Esophagus mucosa (tissue), 1 donor: ENCODE data around the gene FERMT3. TPM values are rescaled to one million over a fixed set of nuclear protein-coding genes. Genes with fewer than 3 reads are reported as not detected.

Source experiments
- ATAC-seq: fragments of 200-7000 bp; cut with Tn5 transposase; one replicate; pipeline ENCODE4 v1.9.1; 2020
- total RNA-seq: library from RNA; stranded (reverse); gene quantifications from one replicate; pipeline ENCODE4 v1.2.4, GENCODE V29; 2023
- donor health status: DM: yes; HTN: yes; CAD: no.

The FERMT3 gene
- total RNA-seq, 1 donor from 2014 or later, result 2.4 TPM

- no peak for ATAC-seq
Observed at GRCh38 chr11:64222651-64223000, 16.1 kb downstream of the FERMT3 start.

- no peak for ATAC-seq
Observed at GRCh38 chr11:64223001-64223651, 16.6 kb downstream of the FERMT3 start.

GRCh38 chr11:64224151-64224890 is 17.8 kb downstream of the FERMT3 start:
- no peak for ATAC-seq

DNA sequence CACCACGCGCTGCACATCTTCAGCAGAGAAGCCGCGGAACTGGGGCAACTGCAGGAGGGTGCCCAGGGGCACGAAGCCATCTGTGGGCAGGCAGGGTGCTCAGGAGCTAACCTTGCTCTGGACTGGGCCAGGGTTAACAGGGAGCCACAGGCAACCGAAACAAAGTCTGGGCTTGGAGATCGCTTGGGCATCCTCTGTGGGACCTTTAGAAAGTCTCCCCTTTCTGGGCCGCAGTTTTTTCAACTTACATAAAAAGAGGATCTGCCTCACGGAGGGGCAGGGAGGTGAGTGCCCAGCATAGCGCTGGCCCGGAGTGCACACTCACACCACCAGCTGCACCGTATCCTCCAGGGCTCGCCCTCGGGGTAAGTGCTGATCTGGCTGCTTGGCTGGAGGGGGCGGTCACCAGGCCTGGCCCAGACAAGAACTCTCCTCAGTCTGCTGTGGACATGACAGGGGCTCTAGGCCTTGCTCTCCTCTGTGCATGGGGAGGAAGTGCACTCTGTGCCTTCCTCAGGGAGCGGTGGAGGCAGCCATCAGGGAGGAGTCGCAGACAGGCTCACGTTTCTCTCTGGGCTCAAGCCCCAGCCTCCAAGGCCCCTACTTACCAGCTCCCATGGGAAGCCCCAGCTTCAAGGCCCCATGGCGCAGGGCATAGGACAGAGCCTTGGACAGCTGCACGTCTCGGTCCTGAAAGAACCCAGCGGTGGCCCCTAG is 18.5 kb downstream of the FERMT3 start:
- ATAC-seq, result peak; percentile 0

DNA sequence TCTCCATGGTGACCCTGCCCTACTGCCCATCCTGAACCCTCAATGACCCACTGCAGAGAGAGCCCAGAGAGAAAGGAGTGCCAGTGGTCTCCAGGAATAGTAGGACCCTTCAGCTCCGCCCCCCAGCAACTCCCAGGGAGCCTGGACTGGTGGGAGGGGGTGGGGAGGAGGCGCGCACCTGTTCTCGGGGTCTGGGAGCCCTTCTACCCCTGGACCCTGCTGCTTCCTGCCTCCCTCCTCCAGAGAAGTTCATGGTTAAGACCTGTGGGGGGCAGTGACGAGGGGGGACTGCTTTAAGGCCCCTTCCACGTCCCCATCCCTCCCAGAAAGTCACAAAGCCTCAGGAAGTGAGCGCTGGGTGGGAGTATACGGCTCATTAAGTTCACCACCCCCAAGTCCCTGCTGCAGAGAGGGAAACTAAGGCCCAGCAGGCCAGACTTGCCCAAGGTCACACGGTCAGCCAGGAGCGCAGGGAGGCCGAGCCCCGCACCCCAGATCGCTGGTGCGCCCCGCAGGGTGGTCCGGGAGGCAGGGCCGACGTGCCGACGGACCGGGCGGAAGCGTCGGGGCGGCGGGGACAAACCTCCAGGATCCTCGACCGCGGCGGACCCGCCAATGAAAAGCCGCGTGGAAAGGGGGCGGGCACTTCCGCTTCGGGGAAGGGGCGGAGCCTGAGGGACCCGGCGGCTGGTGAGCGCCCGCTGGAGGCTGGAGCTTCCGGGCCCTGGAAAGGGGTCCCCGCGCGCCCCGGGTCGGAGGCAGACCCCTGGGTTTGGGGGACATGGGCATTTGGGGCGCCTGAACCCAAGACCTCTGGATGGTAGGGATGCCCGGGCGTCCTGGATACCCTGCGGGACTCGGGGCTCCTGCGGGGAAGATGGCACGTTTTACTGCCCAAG is 19.3 kb downstream of the FERMT3 start, which contains the start of the genes NUDT22 and TRPT1:
NUDT22 (plus strand) TSS at position 667 of the 899 bp plus-strand sequence. CDS start 379 bp downstream, outside the sequence.
TRPT1 (minus strand) TSS at position 579 of the 899 bp plus-strand sequence; CDS start at position 253, 326 bp downstream.
- ATAC-seq, result peak; percentile 74

- peak; percentile 26 for ATAC-seq
Observed at GRCh38 chr11:64226507-64227051, 20.1 kb downstream of the FERMT3 start.

- no peak for ATAC-seq
Observed at GRCh38 chr11:64227405-64227956, 21.0 kb downstream of the FERMT3 start.

DNA sequence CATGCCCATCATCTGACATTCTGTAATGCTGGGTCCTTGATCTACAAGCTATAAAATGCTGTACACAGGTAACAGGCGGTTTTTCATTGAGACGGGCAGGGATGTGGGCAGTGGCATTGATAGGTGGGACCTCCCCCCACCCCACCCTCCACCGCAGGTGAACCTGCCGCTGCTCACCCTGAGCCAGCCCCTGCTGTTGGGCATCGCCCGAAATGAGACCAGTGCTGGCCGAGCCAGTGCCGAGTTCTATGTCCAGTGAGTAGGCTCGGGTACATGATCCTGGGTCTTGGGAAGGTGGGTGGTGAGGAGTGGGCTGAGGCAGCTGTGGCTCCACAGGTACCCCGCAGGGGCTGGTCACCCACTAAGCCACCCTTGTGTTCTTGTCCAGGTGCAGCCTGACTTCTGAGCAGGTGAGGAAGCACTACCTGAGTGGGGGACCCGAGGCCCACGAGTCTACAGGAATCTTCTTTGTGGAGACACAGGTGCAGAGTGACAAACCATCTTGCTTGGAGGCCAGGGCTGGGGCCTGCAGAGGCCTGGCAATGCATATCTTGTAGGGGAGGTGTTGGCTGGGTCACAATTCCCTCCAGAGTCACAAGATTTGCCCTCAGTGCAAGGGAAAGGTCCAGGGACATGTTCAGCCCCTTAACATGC is 22.7 kb downstream of the FERMT3 start:
- no peak for ATAC-seq

DNA sequence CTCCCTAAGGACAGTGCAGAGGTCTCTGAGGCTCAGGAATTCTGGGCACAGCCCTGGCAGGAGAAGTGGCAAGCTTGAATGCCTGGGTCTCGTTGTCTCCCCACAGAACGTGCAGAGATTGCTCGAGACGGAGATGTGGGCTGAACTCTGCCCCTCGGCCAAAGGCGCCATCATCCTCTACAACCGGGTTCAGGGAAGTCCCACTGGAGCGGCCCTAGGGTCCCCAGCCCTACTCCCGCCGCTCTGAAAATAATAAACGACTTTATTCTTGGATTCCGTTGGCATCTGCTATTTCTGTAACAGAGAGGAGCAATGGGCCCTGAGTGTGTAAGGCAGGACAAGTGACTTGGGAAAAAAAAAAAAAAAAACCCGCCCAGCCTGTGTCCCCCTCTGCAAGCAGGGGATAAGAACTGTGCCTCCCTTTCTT is 23.2 kb downstream of the FERMT3 start:
- no peak for ATAC-seq

GRCh38 chr11:64230171-64230984 is 23.9 kb downstream of the FERMT3 start, which contains the start of gene DNAJC4:
Gene DNAJC4, plus strand, starts transcription at chr11:64230548. Its CDS starts 307 bp downstream, at chr11:64230855.
- peak; percentile 49 for ATAC-seq

GRCh38 chr11:64230985-64231365 is 24.5 kb downstream of the FERMT3 start:
- ATAC-seq, result no peak

- no peak for ATAC-seq
Observed at GRCh38 chr11:64231546-64231945, 25.0 kb downstream of the FERMT3 start.

DNA sequence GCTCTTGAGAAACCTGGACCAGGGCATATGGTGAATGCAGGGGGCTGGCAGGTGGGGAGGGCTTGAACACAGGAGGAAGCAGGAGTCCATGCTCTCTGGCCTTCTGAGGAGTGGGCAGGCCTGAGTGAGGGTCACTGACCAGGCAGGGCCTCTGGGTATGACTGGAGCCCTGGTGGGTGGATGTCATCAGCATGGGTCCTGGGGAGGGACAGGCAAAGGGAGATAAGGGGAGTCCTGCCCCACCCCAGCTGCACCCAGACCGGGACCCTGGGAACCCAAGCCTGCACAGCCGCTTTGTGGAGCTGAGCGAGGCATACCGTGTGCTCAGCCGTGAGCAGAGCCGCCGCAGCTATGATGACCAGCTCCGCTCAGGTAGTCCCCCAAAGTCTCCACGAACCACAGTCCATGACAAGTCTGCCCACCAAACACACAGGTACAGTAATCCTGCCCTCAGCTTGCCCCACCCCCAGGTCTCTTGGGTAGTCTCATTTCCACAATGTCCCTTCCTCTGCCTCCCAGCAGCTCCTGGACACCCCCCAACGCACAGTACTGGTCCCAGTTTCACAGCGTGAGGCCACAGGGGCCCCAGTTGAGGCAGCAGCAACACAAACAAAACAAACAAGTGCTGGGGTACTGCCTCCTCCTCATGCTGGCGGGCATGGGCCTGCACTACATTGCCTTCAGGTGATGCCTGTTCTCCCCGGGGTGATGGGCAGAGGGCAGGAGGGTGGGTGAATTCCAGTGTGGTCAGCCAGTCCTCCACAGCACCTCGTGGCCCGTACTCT is 25.9 kb downstream of the FERMT3 start:
- no peak for ATAC-seq

DNA sequence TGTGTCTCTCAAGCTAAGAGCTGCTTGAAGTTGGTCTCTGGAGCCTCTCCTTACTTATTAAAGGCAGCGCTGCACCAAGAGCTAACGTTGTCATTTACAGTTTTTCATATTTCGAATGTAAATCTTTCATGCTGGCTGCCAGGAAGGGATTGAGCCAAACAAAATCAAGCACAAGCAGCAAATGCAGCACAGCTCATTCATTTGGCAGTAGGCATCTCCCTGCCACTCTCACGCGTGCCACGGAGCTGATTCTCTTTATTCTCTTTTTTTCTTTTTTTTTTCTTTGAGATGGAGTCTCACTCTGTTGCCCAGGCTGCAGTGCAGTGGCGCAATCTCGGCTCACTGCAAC is 26.4 kb downstream of the FERMT3 start:
- no peak for ATAC-seq

DNA sequence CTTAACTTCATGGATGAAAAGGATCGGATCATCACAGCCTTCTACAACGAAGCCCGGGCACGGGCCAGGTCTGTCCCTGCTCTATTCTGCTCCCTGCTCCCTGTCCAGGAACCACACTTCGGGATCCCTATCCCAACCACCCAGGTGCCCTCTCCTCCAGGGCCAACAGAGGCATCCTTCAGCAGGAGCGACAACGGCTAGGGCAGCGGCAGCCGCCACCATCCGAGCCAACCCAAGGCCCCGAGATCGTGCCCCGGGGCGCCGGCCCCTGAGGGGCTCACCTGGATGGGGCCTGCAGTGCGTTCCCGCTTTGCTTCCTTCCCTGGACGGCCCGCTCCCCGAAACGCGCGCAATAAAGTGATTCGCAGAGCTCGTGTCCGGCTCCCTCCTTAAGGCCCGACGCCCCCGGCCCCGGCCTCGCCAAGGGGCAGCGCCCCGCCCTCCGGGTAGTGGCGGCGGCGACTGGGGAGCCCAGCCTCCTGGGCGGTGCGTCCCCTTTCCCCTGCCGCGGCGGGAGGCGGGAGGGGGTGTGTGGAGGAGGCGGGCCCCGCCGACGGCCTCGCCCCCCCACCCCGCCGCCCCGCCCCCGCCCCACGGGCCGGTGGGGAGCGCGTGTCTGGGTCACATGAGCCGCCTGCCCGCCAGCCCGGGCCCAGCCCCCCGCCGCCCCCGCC is 27.5 kb downstream of the FERMT3 start, which contains the start of gene VEGFB:
VEGFB (plus strand) TSS at position 672 of the 674 bp plus-strand sequence. CDS start 250 bp downstream, outside the sequence.
- ATAC-seq, result peak; percentile 35

DNA sequence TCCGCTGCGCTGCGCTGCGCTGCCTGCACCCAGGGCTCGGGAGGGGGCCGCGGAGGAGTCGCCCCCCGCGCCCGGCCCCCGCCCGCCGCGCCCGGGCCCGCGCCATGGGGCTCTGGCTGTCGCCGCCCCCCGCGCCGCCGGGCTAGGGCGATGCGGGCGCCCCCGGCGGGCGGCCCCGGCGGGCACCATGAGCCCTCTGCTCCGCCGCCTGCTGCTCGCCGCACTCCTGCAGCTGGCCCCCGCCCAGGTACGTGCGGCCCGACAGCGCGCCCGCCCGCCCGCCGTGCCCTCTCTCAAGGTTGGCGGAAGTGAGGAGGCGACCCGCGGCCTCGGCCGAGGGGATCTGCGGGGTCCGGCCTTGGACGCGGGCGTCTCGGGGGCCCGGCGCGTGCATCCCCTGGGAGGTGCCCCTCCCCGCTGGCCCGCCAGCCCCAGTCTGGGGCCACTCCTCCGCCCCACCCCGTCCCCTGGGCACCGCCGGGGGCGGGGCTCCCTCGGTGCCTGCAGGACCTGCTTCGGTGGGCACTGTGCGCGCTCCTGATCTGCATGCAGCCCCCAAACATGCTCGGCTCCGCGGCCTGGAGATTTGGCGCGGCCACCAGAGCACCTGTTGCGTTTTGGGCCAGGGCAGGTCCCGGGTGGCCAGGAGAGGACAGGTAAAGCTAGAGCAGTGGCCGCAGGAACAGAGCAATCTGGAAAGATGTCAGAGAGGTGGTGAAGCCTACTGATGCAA is 28.3 kb downstream of the FERMT3 start:
- ATAC-seq, result peak; percentile 39

GRCh38 chr11:64235437-64236161 is 29.1 kb downstream of the FERMT3 start:
- ATAC-seq, result no peak
